ENCODE results near the gene SMTNL1.
A peak's percentile ranks its signal among the peaks of the same experiment; 100 is the strongest.
"Not testable (repeated sequence)": the region's sequence is repeated elsewhere in the genome, so short reads cannot be mapped to it uniquely, and the experiment has no call there.

SMTNL1 gene

DNA sequence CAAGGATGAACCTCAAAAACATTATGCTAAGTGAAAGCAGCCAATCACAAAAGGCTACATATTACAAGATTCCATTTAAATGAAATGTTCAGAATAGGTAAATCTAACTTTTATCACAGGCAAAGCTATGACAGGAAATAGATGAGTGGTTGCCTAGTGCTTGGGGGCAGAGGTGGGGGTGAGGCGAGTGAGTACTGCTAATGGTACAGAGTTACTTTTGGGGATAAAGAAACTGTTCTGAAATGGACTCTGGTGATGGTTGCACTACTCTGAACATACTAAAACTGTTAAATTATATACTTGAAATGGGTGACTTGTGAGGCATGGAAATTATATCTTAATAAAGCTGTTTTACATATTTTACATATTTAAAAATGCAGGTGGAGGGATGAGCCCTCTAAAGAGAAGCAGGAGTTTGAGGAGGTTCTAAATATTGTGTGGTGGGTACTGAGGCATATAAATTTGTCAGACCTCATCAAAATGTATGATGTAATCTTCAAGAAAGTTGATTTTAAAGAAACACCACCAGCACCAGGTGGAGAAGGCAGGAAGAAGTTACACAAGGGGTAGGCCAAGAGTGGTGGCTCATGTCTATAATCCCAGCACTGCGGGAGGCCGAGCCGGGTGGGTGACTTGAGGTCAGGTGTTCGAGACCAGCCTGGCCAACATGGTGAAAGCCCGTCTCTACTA, 25.5 kb upstream of the SMTNL1 start:
- no peak for FAIRE-seq

DNA sequence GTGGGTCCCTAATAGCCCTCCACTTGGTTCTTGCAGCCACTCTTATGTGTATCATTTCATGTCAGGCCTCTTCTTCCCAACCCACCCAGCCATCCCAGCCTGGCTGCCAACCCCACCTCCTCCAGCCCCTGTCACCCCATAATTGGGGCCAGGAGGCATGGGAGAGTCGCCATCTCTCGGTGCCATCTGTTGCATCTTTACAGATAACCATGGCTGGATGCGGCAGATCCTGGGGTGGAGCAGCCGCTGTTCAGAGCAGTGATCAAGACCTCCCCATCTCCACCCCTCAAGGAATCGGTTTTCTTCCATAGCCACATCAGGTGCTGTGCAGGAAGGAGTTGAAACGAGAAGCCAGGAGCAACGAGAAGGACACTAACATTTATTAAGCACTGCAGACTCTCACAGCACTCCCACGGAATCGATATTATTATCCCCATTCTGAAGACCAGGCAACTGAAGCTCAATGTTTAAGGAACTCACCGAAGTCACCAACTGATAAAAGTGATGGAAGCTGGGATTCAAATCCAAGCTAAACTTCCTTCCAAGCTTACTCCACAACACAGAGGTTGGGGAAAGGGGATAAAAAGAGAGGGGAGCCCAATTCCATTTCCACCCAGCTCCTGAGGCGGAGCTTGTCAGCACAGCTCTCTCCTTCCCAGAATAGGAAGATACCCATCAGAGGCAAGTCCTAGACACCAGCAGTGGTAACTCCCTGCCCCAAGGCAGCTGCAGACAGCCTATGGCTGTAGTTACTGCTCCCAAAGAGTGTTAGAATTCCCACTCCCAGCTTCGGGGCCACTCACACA, 24.5 kb upstream of the SMTNL1 start:
- no peak for FAIRE-seq

DNA sequence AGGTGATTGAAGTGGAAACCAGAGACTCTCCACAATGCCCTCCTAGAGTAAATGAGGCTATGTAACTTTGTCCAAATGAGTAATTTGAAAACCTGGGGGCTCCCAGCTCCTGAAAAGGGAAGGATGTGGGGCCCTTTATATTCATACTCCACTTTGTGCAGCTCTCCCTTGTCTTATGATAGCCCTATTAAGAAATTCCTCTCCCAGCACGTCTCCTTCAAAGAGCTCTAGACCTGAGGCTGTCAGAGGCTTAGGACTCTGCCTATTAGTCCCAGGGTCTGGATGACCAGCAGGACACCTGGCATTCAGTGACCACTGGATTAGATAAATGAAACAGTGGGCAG, 24.0 kb upstream of the SMTNL1 start:
- FAIRE-seq = no peak

DNA sequence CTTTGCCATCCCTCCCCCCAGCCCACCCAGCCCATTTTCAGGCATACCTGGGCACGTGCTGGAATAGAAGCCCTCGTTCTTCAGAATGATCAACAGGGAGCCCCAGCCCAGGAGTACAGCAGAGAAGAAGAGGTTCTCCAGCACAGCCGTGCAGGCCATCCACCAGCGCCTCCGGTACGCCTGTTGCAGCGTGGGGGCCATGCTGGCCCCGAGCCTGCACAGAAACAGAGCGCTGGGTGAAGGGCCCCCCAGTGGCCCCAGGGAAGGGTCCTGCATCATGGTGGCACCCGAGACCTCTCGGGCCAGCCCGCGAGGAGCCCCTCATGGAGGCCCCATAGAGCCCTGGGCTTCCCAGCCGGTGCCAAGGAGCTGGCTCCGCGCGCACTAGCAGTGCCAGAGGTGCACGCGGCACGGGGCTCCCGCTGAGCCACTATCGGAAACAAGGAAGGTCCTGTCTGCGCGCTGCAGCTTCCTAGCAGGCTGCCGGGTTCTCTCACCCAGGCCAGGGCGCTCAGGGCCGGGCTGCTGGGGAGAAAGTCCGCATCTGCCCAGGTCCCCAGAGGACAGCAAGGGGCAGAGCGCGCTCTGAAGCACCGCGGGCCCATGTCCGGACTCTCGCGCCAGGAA, 23.4 kb upstream of the SMTNL1 start:
- no peak for FAIRE-seq

DNA sequence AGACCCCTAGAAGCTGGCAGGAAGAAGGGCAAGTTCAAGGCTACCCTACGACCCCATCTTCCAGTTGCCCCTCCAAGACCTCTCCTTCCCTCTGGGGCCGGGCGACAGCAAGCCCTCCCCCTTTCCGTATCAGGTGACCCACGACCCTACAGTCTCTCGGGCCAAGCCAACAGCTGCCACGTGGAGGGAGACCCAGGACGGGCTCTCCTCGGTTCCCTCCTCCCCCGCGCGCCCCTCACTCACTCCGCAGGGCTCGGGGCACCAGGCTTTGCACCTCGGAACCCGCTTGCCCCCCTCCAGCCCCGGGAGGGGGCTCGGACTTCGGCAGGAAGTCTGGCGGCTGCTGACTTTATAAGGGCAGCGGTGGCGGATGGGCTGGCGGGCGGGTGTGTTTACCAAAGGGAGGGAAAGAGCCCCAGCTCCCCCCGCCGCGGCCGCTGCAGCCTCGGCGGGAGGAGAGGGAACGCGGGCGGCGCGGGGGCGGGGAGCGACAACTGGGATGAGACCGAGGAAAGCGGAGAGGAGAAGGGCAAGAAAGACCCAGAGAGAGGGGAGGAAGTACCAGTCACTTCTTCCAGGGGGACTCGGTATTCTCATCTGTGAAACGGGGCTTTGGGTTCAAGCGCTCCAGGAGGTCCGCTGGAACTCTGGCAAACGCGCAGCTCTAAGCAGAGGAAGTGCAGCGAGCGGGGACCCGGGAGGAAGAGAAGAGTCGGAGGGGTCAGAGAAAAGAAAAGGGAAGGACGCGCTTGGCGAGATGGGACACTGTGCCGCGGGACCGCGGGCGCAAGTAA, 22.7 kb upstream of the SMTNL1 start:
- no peak for FAIRE-seq

DNA sequence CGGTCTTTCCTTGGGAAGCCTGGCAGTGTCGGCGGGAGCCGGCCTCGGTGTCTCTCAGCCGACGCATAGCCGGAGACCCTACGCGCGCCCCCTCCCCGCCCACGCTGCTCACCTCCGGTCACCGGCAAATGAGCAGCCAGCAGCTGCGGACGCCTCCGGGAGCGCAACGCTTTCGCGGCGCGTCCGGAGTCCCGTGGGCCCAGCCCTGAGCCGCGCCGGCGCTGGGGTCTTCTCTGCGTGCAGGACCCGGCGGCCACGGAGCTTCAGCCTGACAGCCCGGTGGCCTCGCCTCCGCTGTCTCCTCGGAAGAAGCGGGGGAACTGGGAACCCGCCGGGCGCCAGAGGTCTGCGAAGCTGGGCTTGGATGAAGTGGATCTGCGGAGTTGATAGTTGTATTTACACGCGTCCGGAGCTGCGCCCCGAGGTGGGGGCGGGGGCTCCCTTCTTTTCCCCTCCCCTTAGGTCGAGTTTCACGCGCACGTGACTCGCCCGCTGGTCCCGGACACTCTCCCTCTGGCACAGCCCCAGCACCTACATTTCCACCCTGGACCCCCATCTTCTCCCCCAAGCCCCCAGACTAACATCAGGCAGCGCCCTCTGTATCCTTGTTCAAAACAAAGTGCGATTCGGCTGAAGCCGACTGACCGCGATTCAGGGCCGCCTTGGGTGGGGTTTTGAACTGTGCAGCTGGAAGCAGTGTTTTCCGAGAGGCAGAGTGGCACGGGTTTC, 21.9 kb upstream of the SMTNL1 start, which contains the start of gene SLC43A1:
TSS of gene SLC43A1 (minus strand) at position 371 of the 729 bp plus-strand sequence. CDS start 1,591 bp downstream, outside the sequence.
- no peak for FAIRE-seq

DNA sequence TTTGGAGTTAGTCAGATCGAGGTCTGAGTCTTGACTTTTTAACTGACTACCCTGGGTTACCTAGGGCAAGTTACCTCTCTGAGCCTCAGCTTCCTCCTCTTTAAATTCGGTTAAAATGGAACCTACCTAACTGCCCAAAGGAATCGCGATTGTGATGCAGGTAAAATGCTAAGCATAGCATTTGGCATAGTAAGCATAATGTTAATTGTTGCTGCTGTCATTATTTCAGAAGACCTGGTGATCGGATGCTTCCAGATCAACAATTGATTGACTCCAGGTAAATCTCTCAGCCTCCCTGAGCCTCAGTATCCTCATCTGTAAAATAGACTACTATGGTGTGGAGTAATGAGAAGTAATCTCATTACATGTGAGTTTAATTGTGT, 21.3 kb upstream of the SMTNL1 start:
- no peak for FAIRE-seq

DNA sequence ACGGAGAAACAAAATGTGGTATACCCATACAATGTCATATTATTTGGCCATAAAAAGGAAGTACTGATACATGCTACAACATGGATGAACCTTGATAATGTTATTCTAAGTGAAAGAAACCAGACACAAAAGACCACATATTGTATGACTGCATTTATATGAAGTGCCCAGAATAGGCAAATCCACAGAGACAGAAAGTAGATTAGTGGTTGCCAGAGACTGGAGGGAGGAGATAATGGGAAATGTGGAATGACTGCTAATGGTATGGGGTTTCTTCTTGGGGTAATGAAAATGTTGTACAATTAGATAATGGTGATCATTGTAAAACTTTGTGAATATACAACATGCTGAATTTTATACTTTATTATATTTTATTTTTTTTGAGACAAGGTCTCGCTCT, 16.3 kb upstream of the SMTNL1 start:
- no peak for FAIRE-seq

DNA sequence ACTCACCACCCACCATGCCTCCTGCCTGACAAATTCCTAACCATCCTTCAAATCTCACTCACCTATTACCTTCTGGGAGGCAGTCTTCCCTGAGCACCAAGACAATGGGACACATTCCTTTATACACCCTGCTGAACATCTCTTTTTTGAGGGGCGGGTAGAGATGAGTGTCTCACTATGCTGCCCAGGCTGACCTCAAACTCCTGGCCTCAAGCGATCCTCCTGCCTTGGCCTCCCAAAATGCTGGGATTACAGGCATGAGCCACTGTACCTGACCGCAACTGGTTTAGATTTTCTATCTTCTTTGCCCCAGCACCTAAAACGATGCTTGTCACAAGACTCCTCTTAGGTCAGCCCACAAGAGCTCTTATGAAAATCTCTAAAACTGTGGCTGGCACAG, 14.0 kb upstream of the SMTNL1 start:
- no peak for FAIRE-seq

DNA sequence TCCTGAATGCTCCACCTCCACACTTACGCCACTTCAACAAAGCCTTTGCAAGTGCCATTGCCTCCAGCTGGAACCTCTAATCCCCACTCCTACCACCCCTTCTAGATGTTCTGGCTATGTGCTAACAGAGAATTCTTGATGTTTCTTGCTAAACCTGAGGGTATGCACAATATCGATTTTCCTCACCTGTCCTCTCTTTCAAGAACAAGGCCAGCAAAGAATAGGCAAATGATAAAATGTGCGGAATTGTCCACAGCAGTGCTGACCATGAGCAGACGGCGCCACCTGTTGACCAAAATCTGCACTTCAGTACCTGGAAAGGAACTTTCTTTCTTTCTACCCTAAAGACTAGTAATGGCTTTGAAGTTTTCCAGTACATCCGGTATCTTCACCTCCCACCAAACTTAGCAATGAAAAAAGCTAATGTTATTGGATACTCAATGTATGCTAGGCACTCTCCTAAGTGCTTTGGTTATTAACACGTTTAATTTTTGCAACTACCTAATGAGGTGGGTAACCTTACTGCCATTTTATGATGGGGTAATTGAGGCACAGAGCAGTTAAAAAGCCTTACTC, 10.3 kb upstream of the SMTNL1 start:
- FAIRE-seq = no peak

DNA sequence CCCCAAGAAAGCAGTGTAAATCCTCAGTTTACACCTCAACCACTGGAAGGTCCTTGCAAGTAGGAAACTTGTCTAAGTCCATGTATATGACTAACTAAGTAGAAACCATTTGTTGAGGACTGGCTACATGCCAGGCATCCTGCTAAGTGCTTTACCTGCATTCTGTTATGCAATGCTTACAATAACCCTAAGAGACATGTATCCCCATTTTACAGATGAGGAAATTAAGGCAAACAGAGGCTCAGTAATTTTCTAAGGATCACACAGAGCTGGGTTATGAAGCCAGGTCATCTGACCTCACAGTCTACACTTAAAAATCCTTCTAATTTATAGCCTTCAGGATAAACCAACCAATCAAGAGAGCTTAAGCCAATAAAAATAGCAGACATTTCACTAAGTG, 8.4 kb upstream of the SMTNL1 start:
- FAIRE-seq = no peak

DNA sequence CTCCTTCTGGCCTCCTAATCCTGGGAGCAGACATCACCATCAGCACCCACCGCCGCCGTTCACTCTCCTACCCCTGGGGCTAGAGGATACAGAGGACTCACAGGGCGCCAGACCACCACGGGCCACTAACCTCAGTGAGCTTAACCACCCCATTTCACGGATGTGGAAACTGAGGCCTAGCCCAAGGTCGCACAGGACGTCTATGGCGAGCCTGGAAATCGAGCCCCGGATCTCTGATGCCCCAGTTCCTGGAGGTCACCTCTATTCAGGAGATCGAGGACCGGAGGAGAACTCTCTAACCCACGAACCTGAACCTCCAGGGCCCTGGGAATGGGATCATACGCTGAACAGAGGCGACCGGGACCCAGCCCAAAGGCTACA, 7.2 kb upstream of the SMTNL1 start:
- FAIRE-seq = no peak

DNA sequence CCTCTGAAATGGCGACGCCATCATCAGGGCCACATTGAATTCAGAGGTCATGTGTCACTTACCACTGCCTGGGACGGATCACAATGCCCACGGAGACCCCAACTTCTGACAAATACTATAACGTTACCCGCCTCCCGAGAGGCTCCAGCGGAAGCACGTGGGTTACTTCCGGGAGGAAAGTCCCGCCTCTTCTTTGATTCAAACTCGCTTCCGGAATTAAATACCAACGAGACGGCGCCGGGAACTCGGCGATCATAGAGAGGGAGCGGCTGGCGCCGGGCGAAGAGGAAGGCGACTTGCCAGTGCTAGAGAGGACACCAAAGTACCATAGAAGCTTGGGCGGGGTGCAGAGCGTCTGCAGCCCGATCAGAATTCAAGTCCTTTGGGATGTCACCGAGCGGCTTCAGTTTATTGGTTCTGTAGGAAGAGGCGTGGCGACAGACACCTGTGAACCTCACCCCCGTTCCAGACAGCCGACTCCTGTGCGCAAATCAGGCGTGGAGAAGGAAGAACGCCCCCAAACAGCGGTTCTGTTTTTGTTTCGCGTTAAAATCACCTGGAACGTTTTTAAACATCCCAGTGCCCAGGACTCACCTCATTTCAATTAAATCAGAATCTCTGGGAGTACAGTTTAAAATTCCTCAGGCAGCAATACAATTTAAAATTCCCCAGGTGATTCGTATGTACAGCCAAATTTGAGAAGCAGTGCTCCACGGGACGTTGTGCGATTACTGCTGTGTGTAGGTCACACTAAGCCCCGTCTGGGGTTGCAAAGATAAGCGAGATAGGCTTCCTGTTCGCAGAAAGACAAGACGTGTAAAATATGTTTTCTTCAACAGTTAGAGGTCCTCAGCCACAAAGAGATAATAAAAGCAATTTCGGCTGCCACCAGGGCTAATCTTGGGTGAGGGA, 6.5 kb upstream of the SMTNL1 start, which contains the start of gene TIMM10:
TSS of gene TIMM10 (minus strand) at position 159 of the 912 bp plus-strand sequence. CDS start 565 bp downstream, outside the sequence.
- peak; percentile 95 for FAIRE-seq

DNA sequence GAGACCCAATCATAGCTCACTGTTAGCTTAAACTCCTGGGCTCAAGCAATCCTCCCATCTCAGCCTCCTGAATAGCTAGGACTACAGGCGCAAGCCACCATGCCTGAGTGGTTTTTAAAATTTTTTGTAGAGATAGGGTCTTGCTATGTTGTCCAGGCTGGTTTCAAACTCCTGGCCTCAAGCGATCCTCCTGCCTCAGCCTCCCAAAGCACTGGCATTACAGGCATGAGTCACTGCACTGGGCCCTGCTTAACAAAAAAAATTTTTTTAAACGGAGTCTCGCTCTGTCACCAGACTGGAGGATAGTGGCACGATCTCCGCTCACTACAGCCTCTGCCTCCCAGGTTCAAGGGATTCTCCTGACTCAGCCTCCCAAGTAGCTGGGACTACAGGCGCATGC, 2.9 kb upstream of the SMTNL1 start:
- FAIRE-seq = not testable (repeated sequence)

DNA sequence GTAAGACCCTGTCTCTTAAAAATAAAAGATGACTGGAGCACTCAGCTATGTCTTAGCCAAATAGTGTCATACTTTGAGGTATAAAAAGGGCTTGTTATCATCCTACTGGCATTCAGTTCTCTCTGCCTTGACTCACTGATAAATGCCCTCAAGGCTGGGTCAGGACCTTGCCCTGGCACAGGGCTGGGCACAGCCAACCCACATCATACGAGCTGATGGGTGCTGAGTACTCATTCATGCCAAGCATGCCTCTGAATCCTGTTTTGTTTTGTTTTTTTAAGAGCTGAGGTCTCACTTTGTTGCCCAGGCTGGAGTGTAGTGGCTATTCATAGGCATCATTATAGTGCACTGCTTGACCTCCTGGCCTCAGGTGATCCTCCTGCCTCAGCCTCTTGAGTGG, 1.9 kb downstream of the SMTNL1 start:
- FAIRE-seq = no peak

DNA sequence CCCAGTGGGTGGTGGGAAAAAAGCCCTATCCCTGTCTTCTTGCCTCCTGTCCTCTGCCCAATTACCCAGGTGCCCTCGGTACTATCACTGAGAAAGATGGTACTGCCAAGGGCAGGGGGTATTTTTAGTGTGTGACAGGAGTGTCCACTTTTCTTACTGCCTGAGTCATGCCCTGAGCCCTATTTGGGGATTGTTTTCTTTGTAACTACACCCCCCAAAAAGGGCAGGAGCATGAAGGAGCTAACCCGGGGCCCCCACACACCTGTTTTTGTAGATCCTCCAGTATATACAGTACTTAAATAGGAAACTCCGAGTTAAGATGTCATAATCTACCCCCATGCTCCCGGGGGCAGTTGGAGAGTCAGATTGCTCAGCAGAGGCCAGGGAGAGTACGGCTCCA, 3.8 kb downstream of the SMTNL1 start:
- no peak for FAIRE-seq

DNA sequence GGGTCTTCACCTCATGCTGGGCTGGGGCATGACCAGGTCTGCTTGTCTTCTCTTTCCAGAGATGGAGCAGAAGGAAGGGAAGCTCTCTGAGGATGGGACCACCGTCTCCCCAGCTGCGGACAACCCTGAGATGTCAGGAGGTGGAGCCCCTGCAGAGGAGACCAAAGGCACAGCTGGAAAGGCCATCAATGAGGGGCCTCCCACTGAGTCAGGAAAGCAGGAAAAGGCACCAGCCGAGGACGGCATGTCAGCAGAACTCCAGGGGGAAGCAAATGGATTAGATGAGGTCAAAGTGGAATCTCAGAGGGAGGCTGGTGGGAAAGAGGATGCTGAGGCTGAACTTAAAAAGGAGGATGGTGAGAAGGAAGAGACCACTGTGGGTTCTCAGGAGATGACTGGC, 5.2 kb downstream of the SMTNL1 start:
- FAIRE-seq = no peak

DNA sequence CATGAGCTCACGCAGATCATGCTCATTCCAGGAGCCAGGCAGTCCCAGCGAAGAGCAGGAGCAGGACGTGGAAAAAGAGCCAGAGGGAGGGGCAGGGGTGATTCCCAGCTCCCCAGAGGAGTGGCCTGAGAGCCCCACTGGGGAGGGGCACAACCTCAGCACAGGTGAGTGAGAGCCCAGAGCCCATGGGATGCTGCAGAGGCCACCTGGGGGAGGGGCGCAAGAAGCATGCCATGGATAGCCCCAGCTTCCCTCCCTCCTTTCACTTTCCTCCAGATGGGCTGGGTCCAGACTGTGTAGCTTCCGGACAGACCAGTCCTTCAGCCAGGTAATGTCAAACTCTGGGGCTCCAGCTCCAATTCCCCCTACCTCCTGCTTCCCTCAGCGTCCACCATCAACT, 6.2 kb downstream of the SMTNL1 start:
- FAIRE-seq = no peak

DNA sequence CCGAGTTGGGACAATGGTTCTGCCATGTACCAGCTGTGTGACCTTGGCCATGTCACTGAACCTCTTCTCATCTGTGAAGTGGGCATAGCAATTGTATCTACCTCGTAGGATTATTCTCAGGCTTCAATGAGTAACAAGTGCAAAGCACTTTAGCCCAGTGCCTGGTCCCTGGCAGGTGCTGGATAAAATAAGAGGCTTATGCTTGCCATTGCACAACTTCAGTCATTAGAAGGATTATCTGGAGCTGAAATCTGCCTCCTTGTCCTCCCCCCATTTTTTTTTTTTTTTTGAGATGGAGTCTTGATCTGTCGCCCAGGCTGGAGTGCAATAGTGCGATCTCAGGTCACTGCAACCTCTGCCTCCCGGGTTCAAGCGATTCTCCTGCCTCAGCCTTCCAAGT, 7.2 kb downstream of the SMTNL1 start:
- FAIRE-seq = no peak

DNA sequence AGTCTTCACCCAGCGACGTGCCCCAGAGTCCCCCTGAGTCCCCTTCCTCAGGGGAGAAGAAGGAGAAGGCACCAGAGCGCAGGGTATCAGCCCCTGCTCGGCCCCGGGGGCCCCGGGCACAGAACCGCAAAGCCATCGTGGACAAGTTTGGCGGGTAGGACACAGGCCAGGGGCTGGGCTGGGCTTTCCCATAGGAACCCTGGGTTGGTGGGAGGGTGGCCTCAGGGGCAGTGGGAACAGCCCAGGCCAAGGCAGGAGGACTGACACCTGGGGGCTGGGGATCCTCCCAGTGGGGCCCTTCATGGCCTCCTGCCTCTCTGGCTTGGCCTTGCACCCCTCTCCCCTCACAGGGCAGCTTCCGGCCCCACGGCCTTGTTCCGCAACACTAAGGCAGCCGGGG, 8.5 kb downstream of the SMTNL1 start:
- no peak for FAIRE-seq

DNA sequence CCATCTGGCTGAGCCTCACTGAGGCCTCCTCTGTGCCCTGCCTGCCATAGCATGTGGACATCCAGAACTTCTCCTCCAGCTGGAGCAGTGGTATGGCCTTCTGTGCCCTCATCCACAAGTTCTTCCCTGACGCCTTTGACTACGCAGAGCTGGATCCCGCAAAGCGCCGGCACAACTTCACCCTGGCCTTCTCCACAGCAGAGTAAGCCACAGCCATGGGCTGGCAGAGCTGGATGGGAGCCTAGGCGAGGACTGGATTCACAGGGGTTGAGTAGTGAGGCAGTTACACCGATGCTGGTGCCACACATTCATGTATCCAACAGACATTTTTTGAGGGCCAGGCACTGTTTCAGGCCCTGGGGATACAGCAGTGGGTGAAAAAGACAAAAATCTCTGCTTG, 9.1 kb downstream of the SMTNL1 start:
- no peak for FAIRE-seq

Data from islet of Langerhans (tissue), 1 donor.